ENCODE results near the gene GRAMD1B.

The GRAMD1B gene

GRCh38 chr11:123545726-123546270 lies 115.7 kb downstream of the GRAMD1B start:
- no peaks in the 10 kb centered on the region for H3K9me3 ChIP-seq (ENCODE audit: control insufficient read depth, insufficient read depth, low read depth, low read length)
- no peaks in the 10 kb centered on the region for H3K27me3 ChIP-seq (ENCODE audit: control insufficient read depth, insufficient read depth, low read length)
- no peak overlapping the region for H3K9ac ChIP-seq (ENCODE audit: low read length)
- H3K36me3 ChIP-seq (ENCODE audit: control insufficient read depth, insufficient read depth, low read length): no peaks in the 10 kb centered on the region
- H3K27ac ChIP-seq (ENCODE audit: low read depth, low read length): no peak overlapping the region
- peaks cover 21% of the 10 kb centered on the region; the same call in 1 of the 2 replicates for H3K4me1 ChIP-seq (ENCODE audit: control insufficient read depth, insufficient read depth, low read length)
- no peak overlapping the region for H3K4me3 ChIP-seq (ENCODE audit: low read depth, low read length)

GRCh38 chr11:123546515-123546914 lies 116.4 kb downstream of the GRAMD1B start:
- Histone ChIP-seq H3K4me1 (ENCODE audit: control insufficient read depth, insufficient read depth, low read length) (peaks cover 21% of the 10 kb centered on the region; the same call in 1 of the 2 replicates), H3K9me3 (ENCODE audit: control insufficient read depth, insufficient read depth, low read depth, low read length) (no peaks in the 10 kb centered on the region), H3K27me3 (ENCODE audit: control insufficient read depth, insufficient read depth, low read length) (no peaks in the 10 kb centered on the region), H3K9ac (ENCODE audit: low read length) (no peak overlapping the region), H3K27ac (ENCODE audit: low read depth, low read length) (no peak overlapping the region), H3K4me3 (ENCODE audit: low read depth, low read length) (no peak overlapping the region), H3K36me3 (ENCODE audit: control insufficient read depth, insufficient read depth, low read length) (no peaks in the 10 kb centered on the region)

DNA sequence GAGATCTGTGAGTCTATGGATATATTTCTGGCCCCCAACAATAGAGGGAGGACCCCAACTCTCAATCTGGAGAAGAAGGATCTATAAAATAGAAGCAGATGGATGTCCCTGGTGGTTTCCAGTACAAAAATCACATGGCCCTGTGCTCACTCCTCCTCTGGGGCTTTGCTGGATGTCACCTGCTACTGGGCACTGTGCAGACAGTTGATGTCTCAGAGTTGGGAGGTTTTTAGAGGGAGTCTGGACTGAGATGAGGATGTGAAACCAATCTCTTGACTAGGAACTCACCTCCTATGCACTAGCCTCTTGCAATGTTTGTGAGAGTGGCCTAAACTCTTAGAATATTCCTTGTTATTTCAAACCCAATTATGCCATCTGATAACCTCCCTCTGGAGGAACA lies 117.1 kb downstream of the GRAMD1B start:
- Histone ChIP-seq H3K4me3 (ENCODE audit: low read depth, low read length) (no peak overlapping the region), H3K36me3 (ENCODE audit: control insufficient read depth, insufficient read depth, low read length) (no peaks in the 10 kb centered on the region), H3K27ac (ENCODE audit: low read depth, low read length) (no peak overlapping the region)

DNA sequence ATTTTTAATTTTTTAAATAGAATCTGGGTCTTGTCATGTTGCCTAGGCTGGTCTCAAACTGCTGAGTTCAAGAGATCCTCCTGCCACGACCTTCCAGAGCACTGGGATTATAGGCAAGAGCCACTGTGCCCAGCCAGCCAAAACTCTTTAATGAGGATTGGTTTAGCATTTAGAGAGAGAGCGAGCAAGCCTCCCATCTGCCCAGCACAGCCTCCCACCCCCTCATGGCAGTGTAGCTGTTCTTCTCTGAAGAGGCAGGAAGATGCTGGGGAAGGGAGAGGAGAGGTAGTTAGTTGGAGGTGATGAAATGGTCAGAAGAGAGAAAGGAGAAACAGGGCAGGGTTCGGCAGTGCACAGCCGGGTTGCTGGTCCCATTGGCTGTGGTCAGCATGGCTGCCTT lies 118.7 kb downstream of the GRAMD1B start:
- H3K4me1 ChIP-seq (ENCODE audit: control insufficient read depth, insufficient read depth, low read length): peaks cover 16% of the 10 kb centered on the region; the same call in 1 of the 2 replicates
- no peak overlapping the region for H3K9ac ChIP-seq (ENCODE audit: low read length)
- H3K27me3 ChIP-seq (ENCODE audit: control insufficient read depth, insufficient read depth, low read length): no peaks in the 10 kb centered on the region
- H3K36me3 ChIP-seq (ENCODE audit: control insufficient read depth, insufficient read depth, low read length): no peaks in the 10 kb centered on the region
- no peak overlapping the region for H3K27ac ChIP-seq (ENCODE audit: low read depth, low read length)
- H3K9me3 ChIP-seq (ENCODE audit: control insufficient read depth, insufficient read depth, low read depth, low read length): no peaks in the 10 kb centered on the region
- no peak overlapping the region for H3K4me3 ChIP-seq (ENCODE audit: low read depth, low read length)

More for the DNA sequence above, 117.1 kb downstream of the GRAMD1B start:
- Histone ChIP-seq H3K9me3 (ENCODE audit: control insufficient read depth, insufficient read depth, low read depth, low read length) (no peaks in the 10 kb centered on the region), H3K27me3 (ENCODE audit: control insufficient read depth, insufficient read depth, low read length) (no peaks in the 10 kb centered on the region), H3K4me1 (ENCODE audit: control insufficient read depth, insufficient read depth, low read length) (peaks cover 21% of the 10 kb centered on the region; the same call in 1 of the 2 replicates), H3K9ac (ENCODE audit: low read length) (no peak overlapping the region)

DNA sequence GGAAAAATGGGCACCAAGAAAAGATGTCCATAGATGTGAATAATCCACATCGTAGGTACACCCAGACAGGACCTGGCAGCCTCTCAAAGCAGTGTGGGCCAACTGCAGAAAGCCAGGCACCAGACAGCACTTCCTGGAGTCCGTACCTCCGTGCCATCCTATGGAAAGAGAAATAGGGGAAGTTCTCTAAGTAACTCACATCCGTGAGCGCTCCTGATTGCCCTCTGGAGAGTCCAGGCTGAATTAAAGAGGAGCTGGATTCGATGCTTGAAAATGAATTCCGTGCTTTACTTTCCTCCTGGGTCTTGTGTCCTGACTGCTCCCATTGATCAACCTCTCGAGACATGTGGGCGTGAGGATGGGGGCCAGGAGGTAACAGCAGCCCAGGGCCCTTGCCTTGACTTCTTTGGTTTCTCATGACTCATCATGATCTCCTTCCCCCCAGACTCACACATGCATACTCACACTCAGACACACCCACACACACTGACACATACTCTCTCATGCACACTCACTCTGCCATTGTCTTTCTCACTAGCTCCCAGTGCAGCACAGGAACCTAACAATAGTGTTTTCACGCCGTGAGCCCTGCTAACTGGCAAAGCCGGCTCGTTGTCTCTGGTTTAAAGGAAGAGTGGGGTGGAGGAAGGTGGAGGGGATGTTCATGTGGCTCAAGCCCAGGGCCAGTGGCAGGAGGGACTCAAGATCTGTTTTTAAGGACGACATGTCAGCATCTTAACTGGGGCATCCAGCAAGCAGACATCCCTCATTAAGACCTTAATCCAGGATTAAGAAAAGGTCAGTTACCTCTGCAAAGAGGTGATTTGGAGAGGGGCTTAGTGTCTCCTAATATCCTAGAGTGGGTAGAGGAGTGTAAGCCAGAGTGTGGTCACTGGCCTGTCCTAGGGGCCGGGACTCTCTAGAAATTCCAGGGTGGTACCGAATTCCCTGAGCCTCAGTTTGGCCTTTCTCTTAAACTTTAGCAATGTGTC lies 120.2 kb downstream of the GRAMD1B start:
- H3K4me3 ChIP-seq (ENCODE audit: low read depth, low read length): no peak overlapping the region
- H3K9me3 ChIP-seq (ENCODE audit: control insufficient read depth, insufficient read depth, low read depth, low read length): no peaks in the 10 kb centered on the region

DNA sequence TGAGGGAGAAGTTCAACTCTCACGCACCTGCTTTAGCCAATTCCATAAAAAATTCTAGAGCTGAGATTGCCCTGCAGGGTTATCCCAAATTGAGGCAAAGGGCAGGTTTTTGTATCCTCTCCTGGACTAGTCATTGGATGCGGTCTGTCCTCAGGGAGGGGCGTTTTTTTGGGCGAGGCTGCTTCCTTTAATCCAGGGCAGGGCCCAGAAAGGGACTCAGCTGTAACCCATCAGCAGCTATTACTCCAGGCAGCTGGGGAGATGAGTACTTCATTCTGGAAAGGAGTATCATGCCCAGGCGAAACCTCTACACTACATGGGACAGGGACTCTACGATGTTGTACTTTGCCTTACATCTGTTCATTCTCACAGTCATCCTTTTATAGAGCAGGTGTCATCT lies 121.0 kb downstream of the GRAMD1B start:
- no peaks in the 10 kb centered on the region for H3K36me3 ChIP-seq (ENCODE audit: control insufficient read depth, insufficient read depth, low read length)
- H3K9me3 ChIP-seq (ENCODE audit: control insufficient read depth, insufficient read depth, low read depth, low read length): no peaks in the 10 kb centered on the region
- H3K9ac ChIP-seq (ENCODE audit: low read length): no peak overlapping the region
- no peak overlapping the region for H3K27ac ChIP-seq (ENCODE audit: low read depth, low read length)
- H3K4me3 ChIP-seq (ENCODE audit: low read depth, low read length): no peak overlapping the region
- peaks cover 12% of the 10 kb centered on the region; the same call in 1 of the 2 replicates for H3K4me1 ChIP-seq (ENCODE audit: control insufficient read depth, insufficient read depth, low read length)
- H3K27me3 ChIP-seq (ENCODE audit: control insufficient read depth, insufficient read depth, low read length): no peaks in the 10 kb centered on the region

More for the DNA sequence above, 120.2 kb downstream of the GRAMD1B start:
- H3K36me3 ChIP-seq (ENCODE audit: control insufficient read depth, insufficient read depth, low read length): no peaks in the 10 kb centered on the region
- peaks cover 12% of the 10 kb centered on the region; the same call in 1 of the 2 replicates for H3K4me1 ChIP-seq (ENCODE audit: control insufficient read depth, insufficient read depth, low read length)
- H3K27ac ChIP-seq (ENCODE audit: low read depth, low read length): no peak overlapping the region
- no peaks in the 10 kb centered on the region for H3K27me3 ChIP-seq (ENCODE audit: control insufficient read depth, insufficient read depth, low read length)
- no peak overlapping the region for H3K9ac ChIP-seq (ENCODE audit: low read length)

- Histone ChIP-seq H3K27ac (ENCODE audit: low read depth, low read length) (no peak overlapping the region), H3K4me3 (ENCODE audit: low read depth, low read length) (no peak overlapping the region), H3K9ac (ENCODE audit: low read length) (no peak overlapping the region), H3K9me3 (ENCODE audit: control insufficient read depth, insufficient read depth, low read depth, low read length) (no peaks in the 10 kb centered on the region), H3K4me1 (ENCODE audit: control insufficient read depth, insufficient read depth, low read length) (peaks cover 25% of the 10 kb centered on the region), H3K27me3 (ENCODE audit: control insufficient read depth, insufficient read depth, low read length) (no peaks in the 10 kb centered on the region), H3K36me3 (ENCODE audit: control insufficient read depth, insufficient read depth, low read length) (no peaks in the 10 kb centered on the region)
These were observed 126.6 kb downstream of the GRAMD1B start for GRCh38 chr11:123556633-123557032.

GRCh38 chr11:123558536-123559315 lies 128.7 kb downstream of the GRAMD1B start:
- peaks cover 26% of the 10 kb centered on the region for H3K4me1 ChIP-seq (ENCODE audit: control insufficient read depth, insufficient read depth, low read length)
- H3K36me3 ChIP-seq (ENCODE audit: control insufficient read depth, insufficient read depth, low read length): no peaks in the 10 kb centered on the region
- no peak overlapping the region for H3K4me3 ChIP-seq (ENCODE audit: low read depth, low read length)
- no peak overlapping the region for H3K9ac ChIP-seq (ENCODE audit: low read length)
- no peaks in the 10 kb centered on the region for H3K27me3 ChIP-seq (ENCODE audit: control insufficient read depth, insufficient read depth, low read length)
- H3K9me3 ChIP-seq (ENCODE audit: control insufficient read depth, insufficient read depth, low read depth, low read length): no peaks in the 10 kb centered on the region
- no peak overlapping the region for H3K27ac ChIP-seq (ENCODE audit: low read depth, low read length)

GRCh38 chr11:123559523-123559955 lies 129.5 kb downstream of the GRAMD1B start:
- peaks cover 29% of the 10 kb centered on the region for H3K4me1 ChIP-seq (ENCODE audit: control insufficient read depth, insufficient read depth, low read length)
- no peaks in the 10 kb centered on the region for H3K36me3 ChIP-seq (ENCODE audit: control insufficient read depth, insufficient read depth, low read length)
- H3K9ac ChIP-seq (ENCODE audit: low read length): no peak overlapping the region
- no peaks in the 10 kb centered on the region for H3K27me3 ChIP-seq (ENCODE audit: control insufficient read depth, insufficient read depth, low read length)
- H3K9me3 ChIP-seq (ENCODE audit: control insufficient read depth, insufficient read depth, low read depth, low read length): no peaks in the 10 kb centered on the region
- 0 out of 2 replicates have a peak overlapping the region, but pooled peaks have one; percentile 51 for H3K4me3 ChIP-seq (ENCODE audit: low read depth, low read length)
- H3K27ac ChIP-seq (ENCODE audit: low read depth, low read length): no peak overlapping the region

- Histone ChIP-seq H3K27me3 (ENCODE audit: control insufficient read depth, insufficient read depth, low read length) (no peaks in the 10 kb centered on the region), H3K9ac (ENCODE audit: low read length) (peak overlapping the region; percentile 33), H3K9me3 (ENCODE audit: control insufficient read depth, insufficient read depth, low read depth, low read length) (no peaks in the 10 kb centered on the region), H3K27ac (ENCODE audit: low read depth, low read length) (no peak overlapping the region), H3K4me1 (ENCODE audit: control insufficient read depth, insufficient read depth, low read length) (peaks cover 30% of the 10 kb centered on the region), H3K36me3 (ENCODE audit: control insufficient read depth, insufficient read depth, low read length) (no peaks in the 10 kb centered on the region), H3K4me3 (ENCODE audit: low read depth, low read length) (peak overlapping the region; percentile 51)
These were observed 129.9 kb downstream of the GRAMD1B start for GRCh38 chr11:123560006-123560405.
